Psoas muscle (tissue), 8 donors: ENCODE results near the gene ALG12. TPM values are rescaled to one million over a fixed set of nuclear protein-coding genes. Genes with fewer than 3 reads are reported as not detected.

Source experiments
- ATAC-seq, 4 donors: fragments of 200-7000 bp; cut with Tn5 transposase; one replicate each; pipeline ENCODE4 v1.9.1; 2020; ENCODE audit warnings: moderate library complexity in 3 of 4, mild to moderate bottlenecking in 2 of 4
- DNase-seq, 2 donors: peaks; one replicate each; pipeline ENCODE4 v3.0.0-alpha.2; 2020
- H3K27ac ChIP-seq: fragments of 200-600 bp; one replicate; pipeline ENCODE4 v1.8.0; 2022
- H3K27me3 ChIP-seq, 3 donors: fragments of 200-600 bp in 1 of 3; one replicate each; pipeline versions ENCODE4 v1.6.1 to v1.8.0; 2013 to 2022; ENCODE audit warnings: low read length in 2 of 3, mild to moderate bottlenecking in 2 of 3, moderate library complexity in 1 of 3; ENCODE audit not compliant: insufficient read depth in 3 of 3
- H3K36me3 ChIP-seq, 2 donors: fragments of 200-600 bp in 1 of 2; one replicate each; pipeline versions ENCODE4 v1.6.1 to v1.8.0; 2013 to 2022; ENCODE audit warnings: low read depth in 1 of 2, mild to moderate bottlenecking in 1 of 2, moderate library complexity in 1 of 2; ENCODE audit not compliant: insufficient read depth in 1 of 2
- H3K4me1 ChIP-seq: fragments of 200-600 bp; one replicate; pipeline ENCODE4 v1.8.0; 2022
- H3K4me3 ChIP-seq: fragments of 200-600 bp; one replicate; pipeline ENCODE4 v1.8.0; 2022; ENCODE audit warnings: mild to moderate bottlenecking
- H3K9me3 ChIP-seq: fragments of 200-600 bp; one replicate; pipeline ENCODE4 v1.8.0; 2022
- CTCF ChIP-seq: fragments of 200-600 bp; IDR thresholded peaks from one replicate; pipeline ENCODE4 v1.8.0; 2022; ENCODE audit warnings: antibody characterized with exemption
- WGBS, 3 donors: extraction: QIAGEN DNeasy Blood & Tissue Kit; methylation state at CpG; one replicate each; pipeline versions ENCODE4 v1.1.6 to v1.1.7; 2013; 5-methylcytosine and 5-hydroxymethylcytosine counted together
- intact Hi-C, 2 donors: fragments of 100-400 bp; cut with DNase I; formaldehyde crosslinking; loops; one replicate each; pipeline versions ENCODE4 v1.11.0 to v1.14.2; 2022
- polyA plus RNA-seq, 3 donors: library from polyadenylated mRNA; stranded (reverse); fragments of 200-250 nt; gene quantifications; one replicate each; pipeline ENCODE4 v1.2.3, GENCODE V29; 2013
- total RNA-seq, 4 donors: library from RNA; stranded (reverse); fragmentation: NEBNext Ultra II Directional in 2 of 4; extraction: Animal tissue kit (Norgen Biotek cat#: 25700) in 2 of 4; gene quantifications; one replicate each; pipeline versions ENCODE4 v1.2.1 to v1.2.4, GENCODE V29; 2021 to 2023
- donor health status: healthy with polysubstance abuse.
- donor health status: DM: no; HTN: no; CAD: no; lungs with moderate emphysema.
- donor health status: Bipolar disorder and iron deficiency.
- donor health status: healthy.
- donor health status: DM: yes; HTN: yes; CAD: no.
- donor health status: DM: no; HTN: no; CAD: no.
- donor health status: DM: no; HTN: no; CAD: no.
- donor health status: DM: yes; HTN: yes; CAD: no.

Gene ALG12
- total and polyA plus RNA-seq, 7 donors = 6.5 to 11.0 (median 8.2) TPM

- intact Hi-C loops = loop anchor here (5.0 to 10.0 kb wide), 2 partner anchors 156 to 262 kb away; partner anchors contain the start of gene TRABD (in 1 of the 2)
- no peak for TF ChIP-seq CTCF
- no peaks in the 10 kb centered on the region for H3K9me3 ChIP-seq
- peaks cover 5 to 51% of the 10 kb centered on the region in 2 donors for H3K36me3 ChIP-seq
- peaks cover 4% of the 10 kb centered on the region for H3K4me1 ChIP-seq
- ATAC-seq (no peak), DNase-seq (no peak)
- no peaks in the 10 kb centered on the region for H3K27me3 ChIP-seq
- H3K4me3 ChIP-seq = no peak overlapping the region
- WGBS, 3 donors = 91 to 93% (median 93%) methylated on average over 20 to 25 of the region's 25 CpGs
- no peak overlapping the region for H3K27ac ChIP-seq
Measured at GRCh38 chr22:49922926-49923325, 4.7 kb upstream of the ALG12 start.

GRCh38 chr22:49922484-49922883 is 4.2 kb upstream of the ALG12 start:
- no peak overlapping the region for H3K4me3 ChIP-seq
- H3K4me1 ChIP-seq = peaks cover 5% of the 10 kb centered on the region
- peaks cover 5 to 48% of the 10 kb centered on the region in 2 donors for H3K36me3 ChIP-seq
- TF ChIP-seq CTCF = no peak
- no peaks in the 10 kb centered on the region for H3K9me3 ChIP-seq
- no peak overlapping the region for H3K27ac ChIP-seq
- 94 to 95% (median 95%) methylated on average over 15 to 22 of the region's 22 CpGs for WGBS, 3 donors
- DNase-seq (no peak), ATAC-seq (no peak)
- intact Hi-C loops = loop anchor here (5.0 to 10.0 kb wide), 2 partner anchors 155 to 262 kb away; partner anchors contain the start of gene TRABD (in 1 of the 2)
- no peaks in the 10 kb centered on the region for H3K27me3 ChIP-seq

GRCh38 chr22:49921508-49922278 is 3.5 kb upstream of the ALG12 start:
- Histone ChIP-seq H3K9me3 (no peaks in the 10 kb centered on the region), H3K27ac (no peak overlapping the region), H3K4me3 (no peak overlapping the region), H3K36me3 (peaks cover 5 to 44% of the 10 kb centered on the region in 2 donors), H3K27me3 (no peaks in the 10 kb centered on the region), H3K4me1 (peaks cover 12% of the 10 kb centered on the region)
- TF ChIP-seq CTCF = no peak
- DNase-seq = no peak
- no peak for ATAC-seq
- WGBS, 3 donors = 89 to 91% (median 90%) methylated on average over 35 of the region's 35 CpGs
- intact Hi-C loops = loop anchor here (5.0 to 10.0 kb wide), 2 partner anchors 154 to 263 kb away; partner anchors contain the start of gene TRABD (in 1 of the 2)

GRCh38 chr22:49920859-49921258 is 2.6 kb upstream of the ALG12 start:
- 95 to 97% (median 96%) methylated on average over 18 of the region's 18 CpGs for WGBS, 3 donors
- TF ChIP-seq CTCF = no peak
- H3K27me3 ChIP-seq = no peaks in the 10 kb centered on the region

More at GRCh38 chr22:49920859-49921258, 2.6 kb upstream of the ALG12 start:
- intact Hi-C loops = loop anchor here (5.0 to 10.0 kb wide), 2 partner anchors 154 to 264 kb away; partner anchors contain the start of gene TRABD (in 1 of the 2)
- Histone ChIP-seq H3K9me3 (no peaks in the 10 kb centered on the region), H3K4me1 (peaks cover 12% of the 10 kb centered on the region), H3K36me3 (peaks cover 5 to 40% of the 10 kb centered on the region in 2 donors), H3K27ac (no peak overlapping the region), H3K4me3 (no peak overlapping the region)
- ATAC-seq = no peak
- no peak for DNase-seq
